SK-N-MC (cell line): Measurements from ENCODE around the gene IFNL4.

ENCODE experiments used
- EZH2 ChIP-seq: fragments of 200-600 bp; sonication (generic); IDR thresholded peaks from one replicate; pipeline ENCODE4 v1.6.1; 2017; ENCODE audit warnings: antibody characterized with exemption
- POLR2AphosphoS5 ChIP-seq: IDR thresholded peaks from 2 replicates; pipeline ENCODE4 v1.6.1; 2012; ENCODE audit warnings: mild to moderate bottlenecking, low read depth, low read length, borderline replicate concordance

DNA sequence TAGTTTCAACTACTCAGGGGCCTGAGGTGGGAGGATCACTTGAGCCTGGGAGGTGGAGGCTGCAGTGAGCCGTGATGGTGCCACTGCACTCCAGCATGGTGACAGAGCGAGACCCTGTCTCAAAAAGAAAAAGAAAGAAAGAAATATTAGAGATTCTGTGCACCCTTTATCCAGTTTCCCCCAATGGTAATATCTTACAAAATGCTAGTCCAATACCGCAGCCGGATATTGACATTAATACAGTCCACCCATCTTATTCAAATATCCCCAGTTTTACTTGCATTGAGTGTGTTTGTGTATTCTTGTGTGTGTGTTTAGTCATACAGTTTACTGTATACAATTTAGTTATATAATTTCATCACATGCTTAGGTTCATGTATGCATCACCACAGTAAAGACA lies 8.6 kb upstream of the IFNL4 start:
- TF ChIP-seq EZH2 = no peak
- TF ChIP-seq POLR2AphosphoS5 = no peak
